ENCODE results near the gene ACAD8. TPM values are rescaled to one million over a fixed set of nuclear protein-coding genes. Genes with fewer than 3 reads are reported as not detected.

ACAD8 gene
- total and polyA plus RNA-seq, 2 of the 4 experiments (the other 2 are of a cell fraction): 11.1 to 21.2 TPM

GRCh38 chr11:134240592-134240991 lies 12.8 kb upstream of the ACAD8 start:
- in situ Hi-C loops (cut with MboI; ENCODE audit: low sequenced_read_pairs): no loop called here
- H2AK5ac ChIP-seq (ENCODE audit: low read depth, low read length): no peak overlapping the region
- H4K5ac ChIP-seq (ENCODE audit: low read depth, low read length): no peak overlapping the region
- BruUV-seq (replicated peaks): no TSS peak
- no peak overlapping the region for H2BK20ac ChIP-seq (ENCODE audit: low read depth, low read length)
- CTCF ChIA-PET: no interaction called here
- H3K79me1 ChIP-seq (ENCODE audit: low read depth in 1 of 2, low read length in 2 of 2): peaks cover 12 to 13% of the 10 kb centered on the region in 2 experiments; a peak in 3 of 4 replicates
- dilution Hi-C loops (cut with HindIII; ENCODE audit: low sequenced_read_pairs, unreplicated experiment): no loop called here
- no peak overlapping the region for H4K8ac ChIP-seq (ENCODE audit: low read depth in 2 of 2, low read length in 2 of 2)
- H3K4me3 ChIP-seq (ENCODE audit: insufficient read depth, low read depth, low read length): no peak overlapping the region
- peaks cover 3% of the 10 kb centered on the region; the same call in 1 of the 2 replicates for H3K9me1 ChIP-seq (ENCODE audit: insufficient read depth, low read length)
- peaks cover 48% of the 10 kb centered on the region for H3K36me3 ChIP-seq (ENCODE audit: control insufficient read depth, insufficient read depth, low read length)
- TF ChIP-seq RFX5 (IDR thresholded peaks at IDR 0.05; ENCODE audit: low read depth, low read length): no peak
- no peak for TF ChIP-seq MXI1 (IDR thresholded peaks at IDR 0.05; ENCODE audit: borderline replicate concordance, low read depth, low read length)
- no peak for TF ChIP-seq ELK1 (IDR thresholded peaks at IDR 0.05; ENCODE audit: borderline replicate concordance, low read depth, low read length)
- TF ChIP-seq USF2 (IDR thresholded peaks at IDR 0.05; ENCODE audit: low read depth, low read length): no peak
- TF ChIP-seq NFE2L2 (IDR thresholded peaks at IDR 0.05; ENCODE audit: low read depth, low read length): no peak
- TF ChIP-seq RAD21 (IDR thresholded peaks at IDR 0.05; ENCODE audit: low read length): no peak
- TF ChIP-seq FOS (IDR thresholded peaks at IDR 0.05; ENCODE audit: low read depth, low read length): no peak
- no peaks in the 10 kb centered on the region for H3K27me3 ChIP-seq (ENCODE audit: control insufficient read depth, insufficient read depth, low read length)
- intact Hi-C loops (cut with micrococcal nuclease): no loop called here
- H2AFZ ChIP-seq (replicated peaks; ENCODE audit: low read length, poor library complexity): no peak overlapping the region
- POLR2A ChIA-PET (ENCODE audit: unreplicated experiment): no interaction called here
- H3K9ac ChIP-seq (ENCODE audit: low read depth, low read length): no peak overlapping the region
- no peak overlapping the region for H3K23ac ChIP-seq (ENCODE audit: low read depth, low read length)
- H3K18ac ChIP-seq (ENCODE audit: low read depth, low read length): no peak overlapping the region
- ATAC-seq (ENCODE audit: low read depth): no peak
- H3K9me3 ChIP-seq (ENCODE audit: control insufficient read depth, insufficient read depth, low read length): no peaks in the 10 kb centered on the region
- no peak overlapping the region for H3K56ac ChIP-seq (ENCODE audit: extremely low read depth, insufficient read depth, low read length)
- H4K20me1 ChIP-seq (ENCODE audit: insufficient read depth, low read length): no peaks in the 10 kb centered on the region; the same call in 1 of the 2 replicates
- no peak overlapping the region for H2AK9ac ChIP-seq (replicated peaks; ENCODE audit: low read depth, low read length, poor library complexity)
- no peak overlapping the region for H3K14ac ChIP-seq (replicated peaks; ENCODE audit: low read depth, low read length)
- no peak overlapping the region for H3K4me2 ChIP-seq (ENCODE audit: low read depth, low read length)
- H2BK15ac ChIP-seq (ENCODE audit: low read depth, low read length): no peak overlapping the region
- H3K4me1 ChIP-seq (ENCODE audit: control insufficient read depth, insufficient read depth, low read length): no peaks in the 10 kb centered on the region
- H2BK5ac ChIP-seq (ENCODE audit: low read depth, low read length, poor library complexity, severe bottlenecking): no peak overlapping the region
- H3K4ac ChIP-seq (ENCODE audit: low read depth, low read length): no peak overlapping the region
- H3K27ac ChIP-seq (ENCODE audit: insufficient read depth, low read length): no peak overlapping the region
- DNase-seq: no peak
- no peak overlapping the region for H4K91ac ChIP-seq (ENCODE audit: insufficient read depth, low read depth, low read length)
- no CpG with 5 or more reads among the region's 6 CpGs for WGBS, 2 experiments (ENCODE audit: extremely low coverage in 2 of 2, insufficient read length in 1 of 2)
- H2BK120ac ChIP-seq (ENCODE audit: low read depth, low read length): no peak overlapping the region

All from IMR-90 (cell line).